Fibroblast of lung (primary cell): ENCODE measurements around the gene GALNT12. TPM values are rescaled to one million over a fixed set of nuclear protein-coding genes. Genes with fewer than 3 reads are reported as not detected.
A peak's percentile ranks its signal among the peaks of the same experiment; 100 is the strongest.

Source experiments
- DNase-seq, 2 donors: peaks; one replicate each; pipeline versions ENCODE4 v3.0.0 to v3.0.0-alpha.2; 2010; ENCODE audit warnings: low read depth in 2 of 2
- H2AFZ ChIP-seq: 2 replicates; pipeline ENCODE4 v1.5.1; 2012; ENCODE audit warnings: low read length, control low read depth, inconsistent platforms
- H3K27ac ChIP-seq: 2 replicates; pipeline ENCODE4 v1.5.1; 2011; ENCODE audit warnings: low read length, control low read depth; ENCODE audit not compliant: insufficient read depth
- H3K27me3 ChIP-seq: 2 replicates; pipeline ENCODE4 v1.5.1; 2011; ENCODE audit warnings: mild to moderate bottlenecking, low read length; ENCODE audit not compliant: control insufficient read depth, insufficient read depth
- H3K36me3 ChIP-seq: 2 replicates; pipeline ENCODE4 v1.5.1; 2011; ENCODE audit warnings: low read length; ENCODE audit not compliant: control insufficient read depth, insufficient read depth
- H3K4me1 ChIP-seq: 2 replicates; pipeline ENCODE4 v1.5.1; 2011; ENCODE audit warnings: low read length; ENCODE audit not compliant: control insufficient read depth, insufficient read depth; ENCODE audit errors: extremely low read depth
- H3K4me2 ChIP-seq: 2 replicates; pipeline ENCODE4 v1.5.1; 2011; ENCODE audit warnings: low read length, control low read depth; ENCODE audit not compliant: insufficient read depth; ENCODE audit errors: extremely low read depth
- H3K4me3 ChIP-seq, 4 experiments: fragments of 200-600 bp in 1 of 4; sonication (generic) in 1 of 4; replicated peaks in 1 of 4; 2 replicates each; pipeline ENCODE4 v1.5.1; 2011 to 2016; ENCODE audit warnings: low read length in 4 of 4, low read depth in 3 of 4, mild to moderate bottlenecking in 3 of 4, control low read depth in 2 of 4, inconsistent platforms in 1 of 4, mixed read lengths in 1 of 4; ENCODE audit not compliant: insufficient read depth in 1 of 4; ENCODE audit errors: control extremely low read depth in 1 of 4
- H3K79me2 ChIP-seq: 2 replicates; pipeline ENCODE4 v1.5.1; 2012; ENCODE audit warnings: mild to moderate bottlenecking, low read length, inconsistent platforms; ENCODE audit not compliant: control insufficient read depth, insufficient read depth
- H3K9ac ChIP-seq: 2 replicates; pipeline ENCODE4 v1.5.1; 2011; ENCODE audit warnings: mild to moderate bottlenecking, low read length, control low read depth; ENCODE audit not compliant: insufficient read depth
- H3K9me3 ChIP-seq: 2 replicates; pipeline ENCODE4 v1.5.1; 2012; ENCODE audit warnings: low read depth, low read length; ENCODE audit not compliant: control insufficient read depth, insufficient read depth
- H4K20me1 ChIP-seq: 2 replicates; pipeline ENCODE4 v1.5.1; 2011; ENCODE audit warnings: low read length; ENCODE audit not compliant: control insufficient read depth, insufficient read depth; ENCODE audit errors: extremely low read depth
- CTCF ChIP-seq, 2 donors: IDR thresholded peaks in 1 of 2; conservative IDR thresholded peaks in 1 of 2; 1 replicate in 1 of 2; 2 replicates in 1 of 2; pipeline ENCODE4 v1.5.1; 2011 to 2012; ENCODE audit warnings: low read length in 2 of 2, control low read depth in 1 of 2, inconsistent platforms in 1 of 2, low read depth in 1 of 2, mild to moderate bottlenecking in 1 of 2
- EZH2 ChIP-seq: IDR thresholded peaks from 2 replicates; pipeline ENCODE4 v1.5.1; 2012; ENCODE audit warnings: low read length, control low read depth, mild to moderate bottlenecking; ENCODE audit errors: missing control alignments
- polyA plus RNA-seq, 2 donors: library from polyadenylated mRNA; depleted of rRNA in 1 of 2; stranded (reverse) in 1 of 2; unstranded in 1 of 2; fragments of >200 nt; gene quantifications; 2 replicates each; pipeline ENCODE4 v1.2.1, GENCODE V29; 2011 to 2012; ENCODE audit warnings: missing spikeins in 1 of 2
- total RNA-seq: library from RNA; depleted of rRNA; stranded (reverse); fragments of >200 nt; gene quantifications from 2 replicates; pipeline ENCODE4 v1.2.1, GENCODE V29; 2014

Gene GALNT12
- total and polyA plus RNA-seq, 2 donors (not counting 1 experiment from before 2014, with no cell fraction given) = 9.4 to 18.2 TPM

GRCh38 chr9:98789483-98790133, 17.9 kb upstream of the GALNT12 start:
- TF ChIP-seq EZH2 (no peak), CTCF (conservative IDR thresholded peaks at IDR 0.05 in 1 of 2, IDR thresholded peaks at IDR 0.05 in 1 of 2; ENCODE audit: low read depth in 1 of 2, low read length in 2 of 2) (no peak)
- no peak for DNase-seq
- peaks cover 5% of the 10 kb centered on the region for H3K79me2 ChIP-seq

GRCh38 chr9:98790134-98790841, 17.2 kb upstream of the GALNT12 start:
- DNase-seq = no peak
- no peaks in the 10 kb centered on the region for H4K20me1 ChIP-seq
- TF ChIP-seq EZH2 (no peak), CTCF (conservative IDR thresholded peaks at IDR 0.05 in 1 of 2, IDR thresholded peaks at IDR 0.05 in 1 of 2; ENCODE audit: low read depth in 1 of 2, low read length in 2 of 2) (no peak)
- no peak overlapping the region for H3K4me3 ChIP-seq
- no peak overlapping the region for H3K4me2 ChIP-seq
- no peaks in the 10 kb centered on the region for H3K27me3 ChIP-seq
- H3K36me3 ChIP-seq = no peaks in the 10 kb centered on the region
- H3K9me3 ChIP-seq = no peaks in the 10 kb centered on the region
- no peak overlapping the region for H3K27ac ChIP-seq
- H3K79me2 ChIP-seq = peaks cover 8% of the 10 kb centered on the region
- H2AFZ ChIP-seq = no peak overlapping the region
- H3K9ac ChIP-seq = no peak overlapping the region
- H3K4me1 ChIP-seq = peaks cover 9% of the 10 kb centered on the region

More at GRCh38 chr9:98789483-98790133, 17.9 kb upstream of the GALNT12 start:
- Histone ChIP-seq H3K27ac (no peak overlapping the region), H3K4me1 (peaks cover 6% of the 10 kb centered on the region), H3K9ac (no peak overlapping the region), H3K27me3 (no peaks in the 10 kb centered on the region), H3K4me2 (no peak overlapping the region), H3K9me3 (no peaks in the 10 kb centered on the region), H2AFZ (no peak overlapping the region), H4K20me1 (no peaks in the 10 kb centered on the region), H3K36me3 (no peaks in the 10 kb centered on the region), H3K4me3 (no peak overlapping the region)

- no peaks in the 10 kb centered on the region for H3K36me3 ChIP-seq
- TF ChIP-seq CTCF (conservative IDR thresholded peaks at IDR 0.05 in 1 of 2, IDR thresholded peaks at IDR 0.05 in 1 of 2; ENCODE audit: low read depth in 1 of 2, low read length in 2 of 2) (peak; percentile 91 to 93), EZH2 (no peak)
- peak; percentile 95 to 96 for DNase-seq
- no peak overlapping the region for H3K4me2 ChIP-seq
- H3K4me3 ChIP-seq = no peak overlapping the region
- H3K79me2 ChIP-seq = peaks cover 11% of the 10 kb centered on the region
- peak overlapping the region; percentile 49 for H3K27ac ChIP-seq
- H3K9ac ChIP-seq = no peak overlapping the region
- no peak overlapping the region for H2AFZ ChIP-seq
- no peaks in the 10 kb centered on the region for H3K9me3 ChIP-seq
- no peaks in the 10 kb centered on the region for H3K27me3 ChIP-seq
- peaks cover 9% of the 10 kb centered on the region for H3K4me1 ChIP-seq
- no peaks in the 10 kb centered on the region for H4K20me1 ChIP-seq
These were observed 16.4 kb upstream of the GALNT12 start for GRCh38 chr9:98790842-98791607.
